ENCODE results near the gene VAMP1.
A peak's percentile ranks its signal among the peaks of the same experiment; 100 is the strongest.
"Not testable (repeated sequence)": the region's sequence is repeated elsewhere in the genome, so short reads cannot be mapped to it uniquely, and the experiment has no call there.

The VAMP1 gene, protein sequence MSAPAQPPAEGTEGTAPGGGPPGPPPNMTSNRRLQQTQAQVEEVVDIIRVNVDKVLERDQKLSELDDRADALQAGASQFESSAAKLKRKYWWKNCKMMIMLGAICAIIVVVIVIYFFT

DNA sequence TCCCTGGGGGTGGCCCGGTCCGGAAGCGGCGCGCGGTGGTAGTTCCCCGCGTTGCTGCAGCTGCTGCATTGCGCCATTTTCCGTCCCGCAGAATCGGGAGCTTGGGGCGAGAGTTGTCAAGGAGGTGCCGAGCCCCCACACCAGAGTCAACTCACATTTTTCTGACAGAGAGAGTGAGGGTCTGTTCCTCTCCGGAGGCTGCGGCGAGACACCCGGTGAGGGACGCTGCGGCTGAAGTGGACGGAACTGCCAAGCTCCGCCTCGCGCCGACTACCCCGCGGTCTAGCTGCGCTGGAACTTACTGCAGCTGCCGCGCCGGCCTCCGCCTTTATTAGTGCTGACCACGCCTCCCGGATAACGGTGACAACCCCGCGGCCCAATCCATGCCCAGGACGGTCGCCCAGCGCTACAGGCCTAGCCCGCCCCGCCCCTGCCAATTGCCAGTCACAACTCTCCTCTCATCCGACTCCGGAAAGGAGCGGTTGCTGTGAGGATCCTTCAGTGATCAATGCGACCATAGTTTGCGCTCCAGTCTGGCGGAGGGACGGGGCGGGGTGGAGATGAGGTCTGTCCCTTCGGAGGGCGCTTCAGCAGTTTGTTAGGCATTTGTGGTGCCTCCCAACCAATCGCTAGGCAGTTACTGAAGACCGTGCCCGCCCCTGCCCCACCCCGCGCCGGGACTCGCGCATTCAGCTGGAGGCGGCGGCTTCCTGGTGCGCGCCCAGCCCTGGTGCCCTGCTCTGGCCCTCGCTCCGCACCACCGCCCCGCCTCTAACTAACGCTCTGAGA lies at the start of gene VAMP1:
Gene VAMP1 (minus strand): TSS at position 303 of the 789 bp plus-strand sequence. CDS start 146 bp downstream, at position 157.
- peak; percentile 97 for DNase-seq

DNA sequence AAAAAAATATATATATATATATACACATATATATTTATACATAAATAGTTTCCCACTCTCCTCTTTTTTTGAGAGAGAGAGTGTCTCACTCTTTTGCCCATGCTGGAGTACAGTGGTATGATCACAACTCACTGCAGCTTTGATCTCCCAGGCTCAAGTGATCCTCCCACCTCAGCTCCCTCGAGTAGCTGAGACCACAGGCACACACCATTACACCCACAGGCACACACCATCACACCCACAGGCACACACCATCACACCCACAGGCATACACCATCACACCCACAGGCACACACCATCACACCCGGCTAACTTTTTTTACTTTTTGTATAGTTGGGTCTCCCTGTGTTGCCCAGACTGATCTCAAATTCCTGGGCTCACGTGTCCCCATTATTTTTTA lies 49.7 kb upstream of the VAMP1 start:
- DNase-seq, result no peak

DNA sequence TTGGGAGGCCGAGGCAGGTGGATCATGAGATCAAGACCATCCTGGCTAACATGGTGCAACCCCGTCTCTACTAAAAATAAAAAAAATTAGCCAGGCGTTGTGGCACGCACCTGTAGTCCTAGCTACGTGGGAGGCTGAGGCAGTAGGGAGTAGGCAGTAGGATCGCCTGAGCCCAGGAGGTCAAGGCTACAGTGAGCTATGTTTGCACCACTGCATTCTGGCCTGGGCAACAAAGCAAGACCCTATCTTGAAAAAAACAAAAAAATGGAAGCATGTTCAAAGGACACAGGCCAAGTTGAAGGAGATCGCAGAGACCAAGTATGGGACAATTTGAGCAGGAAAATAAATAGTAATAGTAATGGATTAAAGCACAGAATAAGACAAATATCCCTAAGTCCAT lies 37.6 kb upstream of the VAMP1 start:
- DNase-seq, result no peak

DNA sequence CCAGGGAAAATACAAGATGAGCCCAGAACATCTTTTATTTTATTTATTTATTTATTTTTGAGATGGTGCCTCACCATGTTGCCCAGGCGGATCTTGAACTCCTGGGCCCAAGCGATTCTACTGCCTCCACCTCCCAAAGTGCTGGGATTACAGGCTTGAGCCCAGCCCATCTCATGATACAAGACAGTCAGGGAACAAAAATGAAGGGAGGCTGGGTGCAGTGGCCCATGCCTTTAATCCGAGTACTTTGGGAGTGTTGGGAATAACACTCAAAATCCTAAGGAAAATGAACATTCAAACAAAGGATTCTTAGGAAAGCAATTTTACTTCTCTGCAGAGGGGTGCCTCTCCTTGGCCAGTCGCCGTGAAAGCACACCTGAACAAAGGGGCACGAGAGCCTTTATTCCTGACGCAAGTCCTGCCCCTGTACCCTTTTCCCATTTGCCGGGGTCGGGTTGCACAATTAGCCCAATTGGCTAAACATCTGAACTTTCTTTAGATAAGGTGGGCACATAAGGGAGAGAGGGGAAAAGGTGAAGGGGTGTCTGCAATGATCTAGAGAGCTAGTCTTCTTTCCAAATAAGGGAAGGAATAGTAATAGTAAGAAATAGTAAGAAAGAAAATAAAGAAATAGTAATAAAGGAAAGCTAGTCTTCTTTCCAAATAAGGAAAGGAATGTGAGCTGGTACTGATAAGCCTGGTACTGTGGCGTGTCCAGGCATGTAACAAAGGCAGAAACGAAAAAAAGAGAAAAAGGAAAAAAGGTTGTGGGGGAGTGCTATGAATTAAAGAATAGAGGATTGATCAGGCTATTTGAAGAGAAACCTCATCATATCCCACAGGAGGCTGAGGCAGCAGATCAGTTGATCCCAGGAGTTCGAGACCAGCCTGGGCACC lies 36.9 kb upstream of the VAMP1 start:
- DNase-seq, result no peak

DNA sequence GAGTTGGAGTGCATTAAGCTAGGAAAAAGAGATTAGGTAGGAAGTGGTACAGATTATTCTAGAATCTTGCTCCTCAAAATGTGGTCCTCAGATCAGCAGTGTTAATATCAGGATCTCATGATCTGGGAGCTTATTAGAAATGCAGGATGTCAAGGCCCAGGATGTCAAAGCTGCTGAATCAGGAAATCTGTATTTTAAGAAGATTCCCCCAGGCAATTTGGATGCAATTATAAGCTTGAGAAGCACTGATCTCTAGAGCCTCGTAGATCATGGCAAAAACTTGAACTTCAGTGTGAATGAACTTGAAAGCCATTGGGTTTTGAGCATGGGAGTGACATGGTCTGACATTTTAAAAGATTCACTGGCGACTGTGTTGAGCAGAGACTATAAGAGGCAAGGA lies 30.0 kb upstream of the VAMP1 start:
- no peak for DNase-seq

DNA sequence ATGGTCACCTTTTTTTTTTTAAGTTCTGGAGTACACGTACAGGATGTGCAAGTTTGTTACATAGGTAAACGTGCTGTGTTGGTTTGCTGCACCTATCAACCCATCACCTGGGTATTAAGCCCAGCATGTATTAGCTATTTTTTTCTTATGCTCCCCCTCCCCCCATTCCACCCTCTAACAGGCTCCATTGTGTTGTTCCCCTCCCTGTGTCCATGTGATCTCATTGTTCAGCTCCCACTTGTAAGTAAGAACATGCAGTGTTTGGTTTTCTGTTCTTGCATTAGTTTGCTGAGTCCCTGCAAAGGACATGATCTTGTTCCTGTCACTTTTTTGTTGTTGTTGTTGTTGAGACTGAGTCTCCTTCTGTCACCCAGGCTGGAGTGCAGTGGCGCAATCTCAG lies 26.8 kb upstream of the VAMP1 start:
- not testable (repeated sequence) for DNase-seq

DNA sequence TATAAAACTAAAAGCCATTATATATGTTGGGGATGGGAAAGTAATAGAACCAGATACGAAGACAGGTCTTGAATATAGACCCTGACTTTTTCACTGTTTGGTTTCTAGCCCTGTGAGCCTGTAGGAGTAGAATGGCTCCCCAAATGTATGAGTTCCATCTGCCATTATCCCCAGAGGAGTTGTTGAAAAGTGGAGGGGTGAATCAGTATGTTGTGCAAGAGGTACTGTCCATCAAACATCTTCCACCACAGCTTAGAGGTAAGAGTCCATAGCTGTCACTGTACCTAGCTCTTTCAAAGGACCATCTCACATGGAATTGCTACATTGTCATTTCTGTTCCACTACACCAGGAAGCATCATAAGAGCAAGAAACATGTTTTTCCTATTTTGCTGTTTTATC lies 24.5 kb upstream of the VAMP1 start:
- no peak for DNase-seq

DNA sequence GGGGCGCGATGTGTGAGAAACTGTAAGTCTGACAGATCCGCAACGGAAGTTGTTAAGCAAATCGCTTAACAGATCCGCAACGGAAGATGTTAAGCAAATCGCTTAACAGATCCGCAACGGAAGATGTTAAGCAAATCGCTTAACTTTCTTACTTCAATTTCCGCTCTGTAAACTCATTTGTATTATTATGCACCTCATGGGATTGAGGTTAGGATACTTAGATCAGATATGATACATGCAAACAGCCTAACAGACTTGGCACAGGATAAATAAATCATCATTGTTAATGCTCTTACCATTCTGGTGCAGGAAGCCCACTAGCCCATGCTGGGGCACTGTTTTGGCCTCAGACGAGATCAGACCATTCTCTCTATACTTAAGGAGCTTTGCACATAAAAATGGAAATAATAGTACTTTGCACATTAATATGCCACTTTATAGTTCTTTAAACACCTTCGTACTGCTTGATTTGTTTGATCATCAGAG lies 23.8 kb upstream of the VAMP1 start:
- no peak for DNase-seq

DNA sequence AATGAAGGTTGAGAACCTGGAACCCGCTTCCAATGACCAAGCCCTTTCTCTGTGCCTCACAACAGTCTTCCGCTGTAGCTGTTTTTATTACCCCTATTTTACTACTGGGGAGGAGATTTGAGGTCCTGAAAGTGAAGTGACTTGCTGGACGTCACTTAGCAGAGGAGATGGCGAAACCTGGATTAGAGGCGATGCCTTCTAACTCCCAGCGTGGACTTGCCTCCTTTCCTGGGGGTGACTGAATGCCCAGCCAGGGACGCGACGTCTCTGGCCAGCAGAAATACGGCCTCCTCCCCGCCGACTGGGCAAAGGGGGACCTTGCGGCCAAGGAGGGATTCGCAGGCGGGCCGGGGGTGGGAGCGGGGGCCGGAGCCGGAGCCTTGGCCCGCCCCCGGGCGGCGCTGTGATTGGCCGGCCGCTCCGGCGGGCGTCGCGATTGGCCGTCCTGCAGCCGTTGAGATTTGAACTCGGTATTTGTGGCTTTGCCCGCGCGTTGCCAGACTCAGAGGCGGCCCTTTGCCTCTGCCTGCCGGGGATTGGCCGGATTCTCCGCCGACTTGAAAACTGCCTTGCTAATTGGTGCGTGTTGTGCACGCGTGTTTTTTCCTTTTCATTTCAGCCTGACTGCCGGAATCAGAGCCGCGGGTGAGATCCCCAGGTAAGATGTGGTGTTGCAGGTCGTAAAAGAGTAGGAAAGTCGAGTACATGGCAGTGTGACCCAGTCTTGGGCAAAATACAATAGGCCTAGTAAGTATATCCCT lies 23.2 kb upstream of the VAMP1 start, which contains the start of gene NCAPD2:
Gene NCAPD2 (plus strand): TSS at position 606 of the 761 bp plus-strand sequence. CDS start 997 bp downstream, outside the sequence.
- DNase-seq, result peak; percentile 92

DNA sequence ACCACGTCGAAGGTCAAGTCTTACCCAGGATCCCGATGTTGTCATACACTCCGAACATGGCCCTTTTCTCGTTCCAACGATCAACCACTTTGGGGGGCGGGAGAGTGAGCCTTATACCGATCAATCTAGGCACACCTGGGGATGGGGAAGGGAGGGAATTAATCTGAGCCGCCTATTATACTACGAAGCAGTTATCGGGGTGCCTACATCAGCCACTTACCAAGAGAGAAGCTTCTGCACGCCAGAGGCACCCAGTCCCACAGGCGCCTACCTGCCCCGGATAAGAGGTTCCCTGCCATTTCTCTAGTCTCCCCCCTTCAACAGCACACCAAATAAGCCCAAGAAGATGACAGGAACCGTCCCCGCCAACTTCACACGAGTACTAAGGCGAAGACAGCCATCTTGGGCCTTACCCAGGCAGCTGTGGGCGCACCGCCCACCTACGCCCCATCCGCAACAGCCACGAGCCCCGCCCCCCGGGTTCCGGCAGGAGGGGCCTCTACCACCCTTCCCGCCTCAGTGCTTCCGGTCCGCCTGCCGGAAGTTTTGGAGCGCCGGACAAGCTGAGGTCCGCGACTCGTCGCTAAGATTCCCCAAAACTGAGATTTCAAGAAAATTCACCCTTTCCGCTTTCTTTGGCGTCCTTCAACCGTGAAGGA lies 22.5 kb upstream of the VAMP1 start, which contains the start of gene MRPL51:
Gene MRPL51 (minus strand): TSS at position 425 of the 659 bp plus-strand sequence. CDS start 126 bp downstream, at position 299.
- DNase-seq, result peak; percentile 95

DNA sequence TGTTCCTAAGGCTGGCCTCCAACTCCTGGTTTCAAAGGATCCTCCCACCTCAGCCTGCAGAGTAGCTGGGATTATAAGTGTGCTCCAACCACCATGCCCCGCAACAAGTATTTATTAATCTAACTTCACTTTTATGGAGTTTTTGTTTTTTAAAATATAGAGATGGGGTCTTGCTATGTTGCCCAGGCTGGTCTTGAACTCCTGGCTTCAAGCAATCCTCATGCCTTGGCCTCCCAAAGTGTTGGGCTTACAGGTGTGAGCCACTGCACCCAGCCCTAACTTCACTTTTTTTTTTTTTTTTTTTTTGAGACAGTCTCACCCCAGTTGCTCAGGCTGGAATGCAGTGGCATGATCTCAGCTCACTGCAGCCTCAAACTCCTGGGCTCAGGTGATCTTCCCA lies 20.2 kb upstream of the VAMP1 start:
- DNase-seq, result not testable (repeated sequence)

DNA sequence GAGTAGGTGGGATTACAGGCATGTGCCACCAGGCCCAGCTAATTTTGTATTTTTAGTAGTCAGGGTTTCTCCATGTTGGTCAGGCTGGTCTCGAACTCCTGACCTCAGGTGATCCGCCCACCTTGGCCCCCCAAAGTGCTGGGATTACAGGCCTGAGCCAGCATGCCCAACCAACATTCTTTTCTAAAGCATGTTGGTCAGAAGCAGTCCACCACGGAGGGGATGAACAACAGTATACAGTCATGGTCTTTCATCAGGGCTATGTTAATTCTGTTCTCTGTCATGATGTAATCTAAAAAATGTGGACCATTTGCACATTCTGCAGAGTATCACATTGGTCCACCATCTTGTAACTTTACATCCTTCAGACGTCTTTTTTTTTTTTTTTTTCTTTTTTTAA lies 19.0 kb upstream of the VAMP1 start:
- no peak for DNase-seq

DNA sequence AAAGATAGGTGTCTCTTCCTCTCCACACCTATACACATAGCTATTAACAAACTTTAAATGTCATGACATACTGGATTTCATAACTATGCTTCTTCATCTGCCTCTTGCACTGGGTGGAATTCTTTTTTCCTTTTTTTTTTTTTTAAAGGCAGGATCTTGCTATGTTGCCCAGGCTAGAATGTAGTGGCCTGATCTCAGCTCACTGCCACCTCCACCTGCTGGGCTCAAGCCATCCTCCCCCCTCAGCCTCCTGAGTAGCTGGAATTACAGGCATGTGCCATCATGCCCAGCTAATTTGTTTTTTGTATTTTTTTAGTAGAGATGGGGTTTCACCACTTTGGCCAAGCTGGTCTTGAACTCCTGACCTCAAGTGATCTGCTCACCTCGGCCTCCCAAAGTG lies 17.8 kb upstream of the VAMP1 start:
- no peak for DNase-seq

DNA sequence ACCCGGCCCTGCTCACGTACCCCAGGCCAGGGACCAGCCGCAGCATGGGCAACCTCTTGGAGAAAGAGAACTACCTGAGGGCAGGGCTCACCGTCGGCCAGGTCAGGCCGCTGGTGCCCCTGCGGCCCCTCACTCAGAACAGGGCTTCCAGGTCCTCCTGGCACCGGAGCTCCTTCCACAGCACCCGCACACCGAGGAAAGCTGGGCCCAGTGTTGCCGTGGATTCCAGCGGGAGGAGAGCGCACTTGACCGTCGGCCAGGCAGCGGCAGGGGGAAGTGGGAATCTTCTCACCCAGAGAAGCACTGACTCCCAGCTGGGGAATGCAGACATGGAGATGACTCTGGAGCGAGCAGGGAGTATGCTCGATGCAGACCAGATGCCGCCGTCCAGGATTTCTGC lies 7.9 kb upstream of the VAMP1 start:
- DNase-seq, result no peak

DNA sequence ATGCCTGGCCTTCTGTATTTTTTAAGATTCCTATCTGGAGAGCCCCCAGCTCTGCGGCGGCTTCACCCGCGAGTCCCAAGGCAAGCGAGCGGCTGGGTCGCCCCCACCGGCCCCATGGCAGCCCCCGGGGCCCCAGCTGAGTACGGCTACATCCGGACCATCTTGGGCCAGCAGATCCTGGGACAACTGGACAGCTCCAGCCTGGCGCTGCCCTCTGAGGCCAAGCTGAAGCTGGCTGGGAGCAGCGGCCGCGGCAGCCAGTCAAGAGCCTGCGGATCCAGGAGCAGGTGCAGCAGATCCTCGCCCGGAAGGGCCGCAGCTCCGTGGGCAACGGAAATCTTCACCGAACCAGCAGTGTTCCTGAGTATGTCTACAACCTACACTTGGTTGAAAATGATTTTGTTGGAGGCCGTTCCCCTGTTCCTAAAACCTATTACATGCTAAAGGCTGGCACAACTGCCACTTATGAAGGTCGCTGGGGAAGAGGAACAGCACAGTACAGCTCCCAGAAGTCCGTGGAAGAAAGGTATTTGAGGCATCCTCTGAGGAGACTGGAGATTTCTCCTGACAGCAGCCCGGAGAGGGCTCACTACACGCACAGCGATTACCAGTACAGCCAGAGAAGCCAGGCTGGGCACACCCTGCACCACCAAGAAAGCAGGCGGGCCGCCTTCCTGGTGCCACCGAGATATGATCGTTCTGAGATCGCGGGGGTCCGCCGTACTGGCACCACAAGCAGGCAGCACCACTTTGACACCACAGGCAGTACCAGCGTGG lies 7.3 kb upstream of the VAMP1 start:
- not testable (repeated sequence) for DNase-seq

DNA sequence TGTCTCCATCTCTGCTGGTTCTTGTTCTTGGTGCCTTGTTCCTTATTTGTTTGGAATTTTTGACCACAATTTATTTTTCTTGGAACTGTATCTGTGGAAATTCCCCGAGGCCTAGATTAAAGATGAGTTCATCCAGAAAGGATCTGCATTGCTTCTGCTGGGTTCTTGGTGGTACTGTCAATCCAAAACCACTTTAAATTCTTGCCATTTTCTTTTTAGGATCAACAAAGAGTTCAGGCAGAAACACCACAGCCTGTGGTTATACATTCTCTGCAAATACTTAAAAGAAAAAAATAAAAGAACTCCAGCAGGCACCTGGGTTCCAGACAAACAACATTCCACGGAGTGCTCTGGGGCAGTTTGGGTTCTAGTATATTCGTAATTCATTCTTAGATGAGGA lies 6.0 kb upstream of the VAMP1 start:
- no peak for DNase-seq

DNA sequence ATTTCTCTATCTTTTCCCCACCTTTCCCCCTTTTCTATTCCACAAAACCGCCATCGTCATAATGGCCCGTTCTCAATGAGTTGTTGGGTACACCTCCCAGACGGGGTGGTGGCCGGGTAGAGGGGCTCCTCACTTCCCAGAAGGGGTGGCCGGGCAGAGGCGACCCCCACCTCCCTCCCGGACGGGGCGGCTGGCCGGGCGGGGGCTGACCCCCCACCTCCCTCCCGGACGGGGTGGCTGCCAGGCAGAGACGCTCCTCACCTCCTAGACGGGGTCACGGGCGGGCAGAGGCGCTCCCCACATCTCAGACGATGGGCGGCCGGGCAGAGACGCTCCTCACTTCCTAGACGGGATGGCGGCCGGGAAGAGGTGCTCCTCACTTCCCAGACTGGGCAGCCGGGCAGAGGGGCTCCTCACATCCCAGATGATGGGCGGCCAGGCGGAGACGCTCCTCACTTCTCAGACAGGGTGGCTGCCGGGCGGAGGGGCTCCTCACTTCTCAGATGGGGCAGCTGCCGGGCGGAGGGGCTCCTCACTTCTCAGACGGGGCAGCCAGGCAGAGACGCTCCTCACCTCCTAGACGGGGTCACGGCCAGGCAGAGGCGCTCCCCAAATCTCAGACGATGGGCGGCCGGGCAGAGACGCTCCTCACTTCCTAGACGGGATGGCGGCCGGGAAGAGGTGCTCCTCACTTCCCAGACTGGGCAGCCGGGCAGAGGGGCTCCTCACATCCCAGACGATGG lies 4.9 kb upstream of the VAMP1 start:
- not testable (repeated sequence) for DNase-seq

DNA sequence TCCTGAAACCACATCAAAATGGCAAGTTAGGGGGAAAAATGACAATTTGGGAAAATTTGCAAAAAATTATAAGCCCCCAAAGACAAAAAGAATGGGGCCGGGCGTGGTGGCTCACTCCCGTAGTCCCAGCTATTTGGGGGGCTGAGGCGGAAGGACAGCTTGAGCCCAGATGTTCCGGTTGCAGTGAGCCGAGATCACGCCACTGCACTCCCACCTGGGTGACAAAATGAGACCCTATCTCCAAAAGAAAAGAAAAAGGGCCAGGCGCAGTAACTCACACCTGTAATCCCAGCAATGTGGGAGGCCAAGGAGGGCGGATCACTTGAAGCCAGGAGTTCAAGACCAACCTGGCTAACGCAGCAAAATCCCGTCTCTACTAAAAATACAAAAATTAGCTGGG lies 2.0 kb upstream of the VAMP1 start:
- DNase-seq, result no peak

DNA sequence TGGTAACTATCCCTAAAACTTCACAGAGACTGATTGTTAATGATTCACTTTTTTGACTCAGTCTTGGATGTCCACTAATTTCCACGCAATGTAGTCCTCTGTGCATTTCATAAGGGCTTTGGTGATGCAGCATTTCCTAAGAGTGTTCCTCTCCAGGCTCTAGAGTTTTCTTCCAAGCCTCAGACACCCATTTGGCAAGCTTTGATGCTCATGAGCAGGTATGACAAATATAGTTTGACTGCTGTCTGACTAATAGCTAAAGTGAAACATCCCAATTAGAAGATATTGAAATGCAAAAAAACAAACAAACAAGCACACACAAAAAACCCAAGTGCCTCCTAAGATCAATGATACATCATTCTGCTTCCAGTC lies 1.5 kb upstream of the VAMP1 start:
- no peak for DNase-seq

DNA sequence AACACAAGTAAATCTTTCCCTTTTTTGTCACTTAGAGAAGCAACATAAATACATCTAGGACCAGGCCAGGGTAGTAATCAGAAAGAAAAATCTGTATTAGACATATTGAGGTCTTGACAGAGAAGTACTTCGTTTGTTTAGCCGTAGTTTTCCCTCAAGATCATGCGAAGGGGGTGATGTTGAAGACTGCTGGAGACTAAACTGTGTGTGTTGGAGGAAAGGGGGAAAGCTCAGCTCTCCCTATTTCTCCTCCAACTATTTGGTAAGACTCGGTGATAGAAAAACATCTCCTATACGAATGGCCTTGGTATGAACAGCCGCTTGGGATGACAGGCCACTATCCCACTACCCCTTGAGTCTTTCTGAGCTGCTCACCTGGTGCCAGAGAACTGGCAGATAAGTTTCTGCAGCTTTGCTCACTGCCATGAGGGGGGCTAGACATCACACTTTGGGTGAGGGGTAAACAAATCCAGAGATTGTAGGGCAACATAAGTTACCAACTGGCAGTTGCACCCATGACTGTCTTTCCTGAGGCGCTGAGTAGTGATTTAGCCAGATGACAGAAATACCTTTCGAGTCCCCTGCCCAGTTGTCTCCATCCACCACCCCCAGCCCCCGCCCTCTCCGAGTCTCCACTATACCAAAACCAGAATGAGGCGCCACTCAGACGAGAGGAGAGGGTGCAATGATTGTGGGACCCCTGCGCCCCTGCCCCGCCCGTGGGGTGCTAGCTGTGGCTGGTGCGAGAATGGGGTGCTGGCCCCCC lies 685 bp downstream of the VAMP1 start:
- no peak for DNase-seq
